HG03571 (cell line): ENCODE data around the gene TSKU.
"Not testable (repeated sequence)": the region's sequence is repeated elsewhere in the genome, so short reads cannot be mapped to it uniquely, and the experiment has no call there.

Source experiments
- ATAC-seq: cut with Tn5 transposase; IDR thresholded peaks from one replicate; pipeline ENCODE4 v1.9.1; 2021; ENCODE audit not compliant: unreplicated experiment

TSKU gene

GRCh38 chr11:76787911-76788596 lies 4.9 kb downstream of the TSKU start:
- no peak for ATAC-seq

- ATAC-seq = no peak
These were observed 5.7 kb downstream of the TSKU start for GRCh38 chr11:76788661-76789442.

GRCh38 chr11:76789443-76789719 lies 6.2 kb downstream of the TSKU start:
- no peak for ATAC-seq

- no peak for ATAC-seq
These were observed 7.1 kb downstream of the TSKU start for GRCh38 chr11:76790251-76790650.

GRCh38 chr11:76791002-76791770 lies 8.0 kb downstream of the TSKU start:
- ATAC-seq = not testable (repeated sequence)

GRCh38 chr11:76791861-76792260 lies 8.7 kb downstream of the TSKU start:
- ATAC-seq = no peak

GRCh38 chr11:76792505-76793264 lies 9.5 kb downstream of the TSKU start:
- no peak for ATAC-seq

GRCh38 chr11:76793391-76794291 lies 10.5 kb downstream of the TSKU start:
- no peak for ATAC-seq

GRCh38 chr11:76794371-76795289 lies 11.5 kb downstream of the TSKU start:
- no peak for ATAC-seq

GRCh38 chr11:76795290-76795935 lies 12.3 kb downstream of the TSKU start:
- ATAC-seq = no peak

- no peak for ATAC-seq
These were observed 12.8 kb downstream of the TSKU start for GRCh38 chr11:76795936-76796441.

- no peak for ATAC-seq
These were observed 13.5 kb downstream of the TSKU start for GRCh38 chr11:76796511-76797198.

GRCh38 chr11:76797341-76798201 lies 14.4 kb downstream of the TSKU start:
- no peak for ATAC-seq

- no peak for ATAC-seq
These were observed 15.0 kb downstream of the TSKU start for GRCh38 chr11:76798202-76798581.

- ATAC-seq = no peak
These were observed 15.5 kb downstream of the TSKU start for GRCh38 chr11:76798671-76799065.

- no peak for ATAC-seq
These were observed 16.1 kb downstream of the TSKU start for GRCh38 chr11:76799066-76799804.
